Measurements from ENCODE around the gene PRKN. TPM values are rescaled to one million over a fixed set of nuclear protein-coding genes. Genes with fewer than 3 reads are reported as not detected.

Gene PRKN
- total and polyA plus RNA-seq, 9 of the 15 experiments (the other 6 are each of a cell fraction or from before 2014, with no cell fraction given): 0.03 to 0.96 (median 0.15) TPM; not detected in 2

DNA sequence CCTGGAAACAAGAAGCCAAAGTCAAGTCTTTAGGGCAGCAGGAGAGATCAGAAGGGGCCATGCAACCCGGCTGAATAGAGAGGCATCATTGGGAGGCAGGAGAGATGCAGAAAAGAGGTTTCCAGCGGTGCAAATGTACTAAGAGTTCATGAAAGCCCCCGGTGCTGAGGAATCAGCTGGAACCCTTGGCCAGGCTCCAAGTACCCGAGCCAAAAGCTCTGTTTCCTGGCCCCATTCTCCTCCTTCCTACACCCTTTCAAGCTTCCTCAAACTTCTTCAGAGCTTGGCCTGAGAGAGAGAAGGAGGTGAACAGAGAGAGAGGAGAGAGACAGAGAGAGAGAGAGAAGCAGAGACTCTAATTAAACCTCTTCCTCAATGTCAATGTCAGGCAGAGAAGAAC is 433.5 kb downstream of the PRKN start:
- no TSS peak for BruUV-seq (replicated peaks)
- POLR2A ChIA-PET: no interaction called here

More for the DNA sequence above, 433.5 kb downstream of the PRKN start:
- no peak for ATAC-seq
- H3K27ac ChIP-seq (ENCODE audit: extremely low read depth, low read depth, low read length): no peak overlapping the region
- intact Hi-C loops (cut with micrococcal nuclease) (no loop called here), in situ Hi-C loops (cut with MboI) (no loop called here)
- no peak for DNase-seq (ENCODE audit: extremely low read depth in 1 of 4, low spot score in 3 of 4)
- CTCF ChIA-PET (ENCODE audit: low intra/inter-chr PET ratio): no interaction called here
- no peaks in the 10 kb centered on the region for H4K20me1 ChIP-seq (replicated peaks; ENCODE audit: control insufficient read depth, insufficient read depth, low read length)
- no peak overlapping the region for H2AFZ ChIP-seq (ENCODE audit: low read depth, low read length)
- no peaks in the 10 kb centered on the region for H3K36me3 ChIP-seq (ENCODE audit: control insufficient read depth, insufficient read depth, low read length)
- H3K79me2 ChIP-seq (ENCODE audit: control insufficient read depth, insufficient read depth, low read length): no peaks in the 10 kb centered on the region
- H3K4me2 ChIP-seq (ENCODE audit: insufficient read depth, low read length): no peak overlapping the region
- no peaks in the 10 kb centered on the region for H3K27me3 ChIP-seq (ENCODE audit: control insufficient read depth in 2 of 2, insufficient read depth in 2 of 2, low read length in 2 of 2)
- H3K4me1 ChIP-seq (replicated peaks in 1 of 2; ENCODE audit: control insufficient read depth in 2 of 2, insufficient read depth in 2 of 2, low read length in 2 of 2): no peaks in the 10 kb centered on the region
- 2% methylated on average over 4 of the region's 4 CpGs for WGBS (ENCODE audit: insufficient coverage, low coverage, missing lambda C conversion rate)
- no peak overlapping the region for H3K4me3 ChIP-seq
- FAIRE-seq: no peak
- TF ChIP-seq CC2D1A (IDR thresholded peaks at IDR 0.05) (no peak), ZBTB8A (IDR thresholded peaks at IDR 0.05; ENCODE audit: partially characterized antibody) (no peak), CHCHD3 (CRISPR knock-in tag; IDR thresholded peaks at IDR 0.05) (no peak), ZNF134 (CRISPR knock-in tag; conservative IDR thresholded peaks at IDR 0.05) (no peak)
- TF ChIP-seq, protein P1, sequence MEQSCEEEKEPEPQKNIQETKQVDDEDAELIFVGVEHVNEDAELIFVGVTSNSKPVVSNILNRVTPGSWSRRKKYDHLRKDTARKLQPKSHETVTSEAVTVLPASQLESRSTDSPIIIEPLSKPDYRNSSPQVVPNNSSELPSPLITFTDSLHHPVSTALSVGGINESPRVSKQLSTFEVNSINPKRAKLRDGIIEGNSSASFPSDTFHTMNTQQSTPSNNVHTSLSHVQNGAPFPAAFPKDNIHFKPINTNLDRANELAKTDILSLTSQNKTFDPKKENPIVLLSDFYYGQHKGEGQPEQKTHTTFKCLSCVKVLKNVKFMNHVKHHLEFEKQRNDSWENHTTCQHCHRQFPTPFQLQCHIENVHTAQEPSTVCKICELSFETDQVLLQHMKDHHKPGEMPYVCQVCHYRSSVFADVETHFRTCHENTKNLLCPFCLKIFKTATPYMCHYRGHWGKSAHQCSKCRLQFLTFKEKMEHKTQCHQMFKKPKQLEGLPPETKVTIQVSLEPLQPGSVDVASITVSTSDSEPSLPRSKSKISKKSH (CRISPR knock-in tag; IDR thresholded peaks at IDR 0.05): no peak
- TF ChIP-seq, protein P2, sequence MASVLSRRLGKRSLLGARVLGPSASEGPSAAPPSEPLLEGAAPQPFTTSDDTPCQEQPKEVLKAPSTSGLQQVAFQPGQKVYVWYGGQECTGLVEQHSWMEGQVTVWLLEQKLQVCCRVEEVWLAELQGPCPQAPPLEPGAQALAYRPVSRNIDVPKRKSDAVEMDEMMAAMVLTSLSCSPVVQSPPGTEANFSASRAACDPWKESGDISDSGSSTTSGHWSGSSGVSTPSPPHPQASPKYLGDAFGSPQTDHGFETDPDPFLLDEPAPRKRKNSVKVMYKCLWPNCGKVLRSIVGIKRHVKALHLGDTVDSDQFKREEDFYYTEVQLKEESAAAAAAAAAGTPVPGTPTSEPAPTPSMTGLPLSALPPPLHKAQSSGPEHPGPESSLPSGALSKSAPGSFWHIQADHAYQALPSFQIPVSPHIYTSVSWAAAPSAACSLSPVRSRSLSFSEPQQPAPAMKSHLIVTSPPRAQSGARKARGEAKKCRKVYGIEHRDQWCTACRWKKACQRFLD (CRISPR knock-in tag; IDR thresholded peaks at IDR 0.05): no peak
- H3K9me1 ChIP-seq (ENCODE audit: control insufficient read depth, insufficient read depth, low read length): no peaks in the 10 kb centered on the region
- no peaks in the 10 kb centered on the region; the same call in none of the 2 replicates for H3K9me3 ChIP-seq (replicated peaks; ENCODE audit: control insufficient read depth, insufficient read depth, low read depth, low read length)
- H3K9ac ChIP-seq (ENCODE audit: insufficient read depth in 1 of 2, low read depth in 2 of 2, low read length in 2 of 2): no peak overlapping the region
